ENCODE results near the gene TPM1.

The TPM1 gene

GRCh38 chr15:63047792-63048114 lies 5.2 kb downstream of the TPM1 start:
- no peaks in the 10 kb centered on the region for H3K27me3 ChIP-seq (ENCODE audit: control insufficient read depth, insufficient read depth, low read length)
- peak overlapping the region; percentile 79 for H3K27ac ChIP-seq
- no peaks in the 10 kb centered on the region for H3K79me2 ChIP-seq
- no peaks in the 10 kb centered on the region for H3K36me3 ChIP-seq (ENCODE audit: control insufficient read depth, insufficient read depth, low read length)
- peak overlapping the region; percentile 86 for H3K4me2 ChIP-seq (ENCODE audit: low read length)
- no peaks in the 10 kb centered on the region for H3K9me3 ChIP-seq (ENCODE audit: control insufficient read depth, low read length)
- peak overlapping the region; percentile 74 for H2AFZ ChIP-seq
- no peak overlapping the region for H3K9ac ChIP-seq
- no peaks in the 10 kb centered on the region for H3K4me1 ChIP-seq
- H3K4me3 ChIP-seq (ENCODE audit: low read depth, low read length) = peak overlapping the region; percentile 73
- no peak for TF ChIP-seq CTCF (IDR thresholded peaks at IDR 0.05)

- Histone ChIP-seq H3K27me3 (ENCODE audit: control insufficient read depth, insufficient read depth, low read length) (no peaks in the 10 kb centered on the region), H3K36me3 (ENCODE audit: control insufficient read depth, insufficient read depth, low read length) (no peaks in the 10 kb centered on the region), H3K4me3 (ENCODE audit: low read depth, low read length) (peak overlapping the region; percentile 73)
These were observed 5.7 kb downstream of the TPM1 start for GRCh38 chr15:63048115-63048775.

GRCh38 chr15:63048776-63049665 lies 6.5 kb downstream of the TPM1 start:
- TF ChIP-seq CTCF (IDR thresholded peaks at IDR 0.05) = no peak
- Histone ChIP-seq H3K4me2 (ENCODE audit: low read length) (peak overlapping the region; percentile 86), H3K9ac (no peak overlapping the region), H2AFZ (peak overlapping the region; percentile 74), H3K36me3 (ENCODE audit: control insufficient read depth, insufficient read depth, low read length) (no peaks in the 10 kb centered on the region), H3K27ac (peak overlapping the region; percentile 79), H3K27me3 (ENCODE audit: control insufficient read depth, insufficient read depth, low read length) (no peaks in the 10 kb centered on the region), H3K4me1 (no peaks in the 10 kb centered on the region), H3K9me3 (ENCODE audit: control insufficient read depth, low read length) (no peaks in the 10 kb centered on the region), H3K4me3 (ENCODE audit: low read depth, low read length) (peak overlapping the region; percentile 73), H3K79me2 (no peaks in the 10 kb centered on the region)

More at GRCh38 chr15:63048115-63048775, 5.7 kb downstream of the TPM1 start:
- Histone ChIP-seq H3K9ac (no peak overlapping the region), H3K9me3 (ENCODE audit: control insufficient read depth, low read length) (no peaks in the 10 kb centered on the region), H3K79me2 (no peaks in the 10 kb centered on the region), H3K27ac (peak overlapping the region; percentile 79), H2AFZ (peak overlapping the region; percentile 74), H3K4me2 (ENCODE audit: low read length) (peak overlapping the region; percentile 86), H3K4me1 (no peaks in the 10 kb centered on the region)
- TF ChIP-seq CTCF (IDR thresholded peaks at IDR 0.05) = peak; percentile 81

- H3K27ac ChIP-seq = no peak overlapping the region
- peak overlapping the region; percentile 73 for H3K4me3 ChIP-seq (ENCODE audit: low read depth, low read length)
- H3K4me1 ChIP-seq = no peaks in the 10 kb centered on the region
- no peaks in the 10 kb centered on the region for H3K27me3 ChIP-seq (ENCODE audit: control insufficient read depth, insufficient read depth, low read length)
- H3K9ac ChIP-seq = no peak overlapping the region
- no peaks in the 10 kb centered on the region for H3K36me3 ChIP-seq (ENCODE audit: control insufficient read depth, insufficient read depth, low read length)
- TF ChIP-seq CTCF (IDR thresholded peaks at IDR 0.05) = no peak
- no peaks in the 10 kb centered on the region for H3K9me3 ChIP-seq (ENCODE audit: control insufficient read depth, low read length)
- H3K4me2 ChIP-seq (ENCODE audit: low read length) = no peak overlapping the region
- H2AFZ ChIP-seq = no peak overlapping the region
- H3K79me2 ChIP-seq = no peaks in the 10 kb centered on the region
These were observed 7.3 kb downstream of the TPM1 start for GRCh38 chr15:63049783-63050371.
